GDM1 (cell line): ENCODE results near the gene SYT12.

Source experiments
- DNase-seq: peaks from one replicate; lab custom pipeline; 2025; lab: John Stamatoyannopoulos, UW

The SYT12 gene

DNA sequence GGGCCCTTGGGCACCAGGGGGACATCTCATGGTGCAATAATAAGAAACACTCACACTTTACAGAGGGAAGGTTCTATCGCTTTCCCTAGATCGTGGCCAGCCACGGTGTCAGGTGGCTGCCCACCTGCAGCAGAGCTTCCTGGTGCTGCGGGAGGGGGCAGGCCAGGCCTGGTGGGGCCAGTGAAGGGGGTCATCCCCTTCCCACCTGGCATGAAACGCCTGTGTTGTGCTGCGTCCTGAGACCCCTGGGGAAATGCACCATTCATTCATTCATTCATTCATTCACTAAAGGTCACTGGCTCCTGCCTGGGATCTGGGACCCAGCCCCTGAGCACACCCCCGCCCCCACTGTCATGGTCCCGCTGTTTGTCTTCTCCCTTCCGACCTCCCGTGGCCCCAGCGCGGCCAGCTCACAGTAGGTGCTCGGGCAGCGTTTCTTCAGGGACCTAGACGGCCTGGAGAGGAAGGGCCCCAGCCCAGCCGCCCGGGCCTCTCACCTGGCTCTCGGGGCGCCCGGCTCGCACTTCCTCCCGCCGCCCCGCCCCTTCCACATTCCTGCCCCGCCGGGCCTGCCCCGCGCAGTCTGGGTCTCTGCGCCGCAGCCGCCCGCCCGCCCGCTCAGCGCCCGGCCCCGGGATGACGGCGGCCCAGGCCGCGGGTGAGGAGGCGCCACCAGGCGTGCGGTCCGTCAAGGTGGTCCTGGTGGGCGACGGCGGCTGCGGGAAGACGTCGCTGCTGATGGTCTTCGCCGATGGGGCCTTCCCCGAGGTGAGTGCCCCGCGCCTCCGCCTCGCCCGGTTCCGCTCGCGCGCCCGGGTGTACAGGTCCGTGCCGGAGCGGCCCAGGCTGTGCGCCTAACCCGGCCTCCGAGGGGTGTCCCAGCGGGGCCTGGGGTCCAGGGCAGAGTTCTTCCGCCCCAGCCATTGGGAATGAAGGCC, 33.6 kb downstream of the SYT12 start, which contains the start of gene RHOD:
TSS of gene RHOD (plus strand) at position 581 of the 938 bp plus-strand sequence. CDS start at position 637, 56 bp downstream.
- DNase-seq = no peak

DNA sequence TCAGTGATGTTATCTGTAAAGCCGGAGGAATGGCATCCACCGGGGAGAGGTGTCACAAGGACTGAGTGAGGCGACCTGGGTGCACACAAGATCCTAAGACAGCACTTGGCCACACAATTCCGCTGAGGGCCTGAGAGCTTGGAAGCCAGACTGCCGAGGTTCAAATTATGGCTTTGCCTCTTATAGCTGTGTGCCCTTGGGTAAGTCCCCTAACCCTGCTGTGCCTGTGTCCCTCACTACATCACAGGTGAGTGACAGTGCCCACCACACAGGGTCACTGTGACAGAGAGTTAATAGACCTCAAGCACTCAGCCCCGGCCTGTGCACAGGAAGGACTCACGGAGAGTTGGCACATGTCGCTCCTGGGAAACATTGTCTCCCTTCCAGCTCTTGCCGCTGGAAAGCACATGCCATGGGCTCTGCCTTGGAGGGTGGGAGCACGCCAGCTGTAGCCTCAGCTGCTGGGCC, 34.3 kb downstream of the SYT12 start:
- no peak for DNase-seq

DNA sequence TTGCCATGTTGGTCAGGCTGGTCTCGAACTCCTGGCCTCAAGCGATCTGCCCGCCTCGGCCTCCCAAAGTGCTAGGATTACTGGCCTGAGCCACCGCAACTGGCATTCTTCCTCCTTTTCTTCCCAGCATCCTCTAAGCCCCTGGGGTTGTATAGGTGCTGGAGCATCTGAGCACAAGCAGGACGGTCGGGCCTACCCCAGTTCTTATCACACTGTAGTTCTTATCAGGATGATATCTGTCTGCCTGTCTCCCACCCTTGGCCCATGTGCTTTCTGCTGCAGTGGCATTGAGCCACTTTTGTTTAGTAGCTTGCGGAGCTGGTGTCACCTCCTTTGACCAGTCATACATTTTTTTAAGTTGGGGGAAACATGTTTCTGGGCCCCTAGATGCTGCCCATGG, 35.6 kb downstream of the SYT12 start:
- no peak for DNase-seq

DNA sequence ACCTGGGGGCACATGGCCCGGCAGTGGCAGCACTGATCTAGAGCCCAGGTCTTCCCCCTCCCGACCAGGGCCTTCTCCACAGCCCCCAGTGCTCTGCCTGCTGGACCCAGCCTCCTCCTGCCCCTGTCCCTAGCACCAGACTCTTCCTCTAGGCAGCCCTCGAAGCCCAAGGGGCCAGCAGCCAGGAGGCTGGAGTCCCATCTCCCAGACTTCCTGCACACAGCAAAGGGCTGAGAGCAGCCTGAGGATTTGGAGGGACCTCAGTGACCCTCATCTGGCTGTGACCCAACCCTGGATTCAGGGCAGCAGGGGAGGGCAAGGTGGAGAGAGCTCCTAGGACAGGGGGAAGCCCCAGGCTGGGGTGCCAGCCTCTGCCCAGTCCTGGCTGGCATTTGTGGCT, 36.7 kb downstream of the SYT12 start:
- DNase-seq = no peak

DNA sequence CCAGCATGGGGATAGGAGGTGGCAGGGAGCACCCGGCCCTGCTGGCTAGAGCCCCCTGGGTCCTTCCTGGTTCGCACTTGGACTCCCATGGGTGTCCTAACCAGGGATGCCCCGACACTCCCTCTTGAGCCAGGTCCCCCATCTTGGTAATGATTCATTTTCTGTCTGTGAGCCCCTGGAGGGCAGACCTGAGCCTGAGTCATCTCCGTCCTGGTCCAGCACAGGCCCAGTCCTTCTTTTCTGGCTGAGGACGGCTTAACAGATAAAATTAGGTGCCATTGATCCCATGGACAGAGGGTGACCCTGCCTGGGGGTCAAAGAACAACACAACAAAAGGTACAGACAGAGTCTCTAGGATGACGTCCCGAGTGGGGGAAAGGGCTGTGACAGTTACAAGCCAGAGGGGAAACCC, 37.2 kb downstream of the SYT12 start:
- DNase-seq = no peak

DNA sequence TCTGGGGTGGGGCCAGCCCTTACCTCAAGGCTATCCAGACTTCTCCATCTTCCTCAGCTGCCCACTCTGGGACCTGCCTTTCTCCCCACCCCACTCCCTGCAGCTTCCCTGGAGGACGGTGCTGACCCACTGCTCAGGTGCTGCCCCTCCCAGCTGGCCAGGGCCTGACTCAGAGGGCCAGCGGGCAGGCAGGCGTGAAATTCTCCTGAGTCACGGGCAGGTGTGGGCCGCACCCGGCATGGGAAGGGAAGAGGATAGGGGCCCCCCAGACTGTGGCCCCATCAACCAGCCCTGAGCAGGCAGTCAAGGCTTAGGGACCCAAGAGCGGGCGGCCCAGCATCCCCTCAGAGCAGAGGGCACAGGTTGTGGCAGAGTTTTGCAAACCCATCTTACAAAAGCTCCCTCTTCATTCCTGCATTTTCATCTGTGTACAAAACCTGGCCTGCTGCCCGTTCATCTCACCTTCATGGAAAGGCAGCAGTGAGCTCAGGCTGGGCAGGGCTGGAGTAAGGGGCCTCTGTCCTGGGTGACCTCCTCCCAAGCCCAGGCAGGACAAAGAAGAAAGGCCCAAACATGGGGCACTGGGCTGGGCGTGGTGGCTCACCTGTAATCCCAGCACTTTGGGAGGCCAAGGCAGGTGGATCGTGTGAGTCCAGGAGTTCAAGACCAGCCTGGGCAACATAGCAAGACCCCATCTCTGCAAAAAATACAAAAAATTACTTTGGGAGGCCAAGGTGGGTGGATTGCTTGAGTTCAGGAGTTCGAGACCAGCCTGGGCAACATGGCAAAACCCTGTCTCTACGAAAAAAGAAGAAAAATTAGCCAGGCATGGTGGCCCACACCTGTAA, 39.8 kb downstream of the SYT12 start:
- no peak for DNase-seq

DNA sequence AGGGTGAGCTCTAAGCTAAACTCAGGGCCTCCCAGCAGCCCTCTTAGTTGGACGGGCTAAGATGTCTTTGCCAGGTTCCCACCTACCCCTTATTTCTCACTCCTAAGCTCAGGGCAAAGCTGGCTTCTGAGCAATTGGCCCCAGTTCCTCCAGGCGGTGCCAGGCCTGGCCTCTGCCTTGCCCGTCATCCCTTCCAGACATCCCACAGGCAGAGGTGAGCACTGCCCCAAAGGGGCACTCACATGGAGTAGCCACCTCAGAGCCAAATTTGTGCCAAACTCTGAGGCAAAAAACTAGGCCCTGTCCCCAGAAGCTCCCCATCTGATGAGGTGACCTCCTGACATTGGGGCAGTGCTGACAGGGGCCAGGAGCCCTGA, 43.4 kb downstream of the SYT12 start:
- no peak for DNase-seq

DNA sequence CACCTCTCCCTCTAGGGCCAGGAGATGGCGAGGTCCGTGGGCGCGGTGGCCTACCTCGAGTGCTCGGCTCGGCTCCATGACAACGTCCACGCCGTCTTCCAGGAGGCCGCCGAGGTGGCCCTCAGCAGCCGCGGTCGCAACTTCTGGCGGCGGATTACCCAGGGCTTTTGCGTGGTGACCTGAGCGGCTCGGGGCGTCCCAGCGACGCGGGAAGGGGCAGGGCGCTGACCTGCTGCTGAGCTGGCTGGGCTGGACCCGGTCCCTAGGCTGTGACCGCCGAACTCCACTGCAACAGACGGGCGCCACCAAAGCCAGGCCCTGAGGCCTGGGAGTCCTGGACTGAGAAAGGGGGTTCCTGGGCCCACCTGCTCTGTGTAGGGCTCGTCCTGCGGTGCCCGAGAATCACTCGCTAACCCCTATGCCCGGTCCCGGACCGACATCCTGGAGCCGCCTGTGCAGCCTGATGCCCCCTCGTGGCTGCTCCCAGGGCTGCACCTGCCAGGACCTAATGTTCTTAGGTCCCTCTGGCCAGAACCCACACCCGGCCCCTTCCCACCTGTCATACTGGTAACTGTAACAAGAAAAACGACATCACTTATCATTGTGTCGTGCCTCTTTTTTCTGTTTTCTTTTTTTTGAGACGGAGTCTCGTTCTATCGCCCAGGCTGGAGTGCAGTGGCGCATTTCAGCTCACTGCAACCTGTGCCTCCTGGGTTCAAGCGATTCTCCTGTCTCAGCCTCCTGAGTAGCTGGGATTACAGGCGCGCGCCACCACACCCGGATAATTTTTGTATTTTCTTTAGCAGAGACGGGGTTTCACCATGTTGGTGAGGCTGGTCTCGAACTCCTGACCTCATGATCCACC, 48.7 kb downstream of the SYT12 start:
- peak; percentile 28 for DNase-seq

DNA sequence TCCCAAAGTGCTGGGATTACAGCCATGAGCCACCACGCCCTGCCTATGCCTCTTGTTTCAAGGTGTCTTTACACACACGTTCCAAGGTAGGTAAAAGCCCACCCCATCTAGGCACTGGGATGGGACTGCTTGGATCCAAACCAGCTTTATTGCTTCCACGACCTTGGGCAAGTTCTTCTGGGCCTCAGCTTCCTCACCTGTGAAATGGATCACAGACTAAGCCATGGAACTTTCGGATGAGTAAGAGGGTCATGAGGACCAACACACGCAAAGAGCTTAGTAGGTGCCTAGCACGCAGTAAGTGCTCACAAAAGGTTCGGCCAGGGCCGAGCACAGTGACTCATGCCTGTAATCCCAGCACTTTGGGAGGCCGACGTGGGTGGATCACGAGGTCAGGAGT, 49.4 kb downstream of the SYT12 start:
- DNase-seq = no peak

DNA sequence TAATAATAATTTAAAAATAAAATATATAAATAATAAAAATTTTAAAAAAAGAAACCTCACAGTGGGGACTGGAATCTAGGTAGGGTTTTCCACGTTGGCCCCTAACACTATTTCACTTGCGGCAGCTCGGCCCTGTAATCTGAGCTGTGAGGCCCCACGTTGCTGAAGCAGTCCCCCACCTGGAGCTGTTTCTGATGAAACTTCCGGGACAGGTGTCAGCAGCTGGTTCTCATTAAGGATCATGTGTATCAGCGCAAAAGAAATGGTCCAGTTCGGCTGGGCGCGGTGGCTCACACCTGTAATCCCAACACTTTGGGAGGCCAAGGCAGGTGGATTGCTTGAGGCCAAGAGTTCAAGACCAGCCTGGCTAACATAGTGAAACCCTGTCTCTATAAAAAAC, 51.0 kb downstream of the SYT12 start:
- no peak for DNase-seq

DNA sequence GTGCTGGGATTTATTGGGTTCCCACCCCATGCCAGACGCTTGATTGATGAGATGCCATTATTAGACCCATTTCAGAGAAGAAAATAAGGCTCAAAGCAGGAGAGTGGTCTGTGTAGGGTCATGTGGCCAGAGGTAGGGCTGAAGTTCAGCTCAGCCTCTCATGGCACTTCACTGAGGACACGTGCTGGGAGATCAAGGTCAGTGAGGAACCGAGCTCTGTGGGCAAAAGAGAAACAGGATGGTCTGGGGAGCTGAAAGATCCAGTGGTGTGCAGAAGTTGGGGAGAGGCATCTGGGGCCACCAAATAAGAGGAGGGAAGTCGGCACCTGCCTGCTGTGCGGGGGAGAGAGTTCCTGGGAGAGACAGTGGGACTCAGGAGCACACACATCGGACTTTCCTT, 53.3 kb downstream of the SYT12 start:
- DNase-seq = no peak

DNA sequence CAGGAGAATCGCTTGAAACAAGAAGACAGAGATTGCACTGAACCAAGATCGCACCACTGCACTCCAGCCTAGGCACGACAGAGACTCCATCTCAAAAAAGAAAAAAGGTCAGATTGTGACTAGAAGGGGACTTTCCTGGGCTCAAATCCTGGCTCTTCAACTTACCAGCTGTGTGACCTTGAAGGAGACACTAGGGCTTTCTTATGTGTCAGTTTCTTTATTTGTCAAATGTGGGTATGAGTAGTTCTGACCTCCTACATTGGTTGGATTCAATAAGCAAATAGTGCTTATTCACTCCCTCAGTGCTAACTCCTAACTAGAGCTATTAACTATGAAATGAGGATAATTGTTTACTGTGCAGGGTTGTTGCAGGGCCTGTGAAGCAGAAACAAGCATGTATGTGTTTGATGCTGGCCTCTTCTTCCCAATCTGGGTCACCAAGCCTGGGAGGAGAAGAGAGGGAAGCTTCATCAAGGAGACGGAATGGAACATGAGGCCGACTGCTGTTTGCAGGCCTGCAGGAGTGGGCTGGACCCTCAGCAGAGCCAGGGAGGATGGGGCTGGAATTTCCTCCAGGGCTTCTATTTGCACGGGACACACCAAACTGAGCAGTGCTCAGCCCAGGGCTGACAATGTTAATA, 56.3 kb downstream of the SYT12 start:
- DNase-seq = no peak

DNA sequence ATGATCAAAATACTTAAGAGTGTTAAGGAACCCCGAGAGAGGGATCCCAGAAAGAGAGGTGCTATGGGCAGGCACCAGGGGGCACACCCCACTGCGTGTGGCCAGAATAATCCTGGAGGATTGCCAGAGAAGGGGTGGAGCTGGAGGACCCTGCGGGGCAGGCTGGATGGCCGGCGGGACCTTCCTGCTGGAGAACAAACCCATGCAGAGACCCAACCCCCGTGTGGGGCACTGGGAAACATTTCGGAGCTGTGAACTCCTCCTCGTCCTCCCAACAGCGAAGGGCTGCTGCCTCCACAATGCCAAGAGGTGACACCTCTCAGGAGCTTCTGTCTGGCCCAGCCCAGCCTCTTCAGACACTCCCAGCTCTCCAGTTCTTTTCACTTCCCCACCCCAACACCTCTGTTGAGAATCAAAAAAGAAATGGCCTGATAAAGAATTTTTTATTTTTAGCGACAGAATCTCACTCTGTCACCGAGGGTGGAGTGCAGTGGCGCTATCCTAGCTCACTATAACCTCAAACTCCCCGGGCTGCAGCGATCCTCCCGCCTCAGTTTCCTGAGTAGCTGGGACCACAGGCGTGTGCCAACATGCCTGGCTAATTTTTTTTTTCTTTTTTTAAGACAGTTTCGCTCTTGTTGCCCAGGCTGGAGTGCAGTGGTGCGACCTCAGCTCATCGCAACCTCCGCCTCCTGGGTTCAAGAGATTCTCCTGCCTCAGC, 59.3 kb downstream of the SYT12 start:
- DNase-seq = no peak

DNA sequence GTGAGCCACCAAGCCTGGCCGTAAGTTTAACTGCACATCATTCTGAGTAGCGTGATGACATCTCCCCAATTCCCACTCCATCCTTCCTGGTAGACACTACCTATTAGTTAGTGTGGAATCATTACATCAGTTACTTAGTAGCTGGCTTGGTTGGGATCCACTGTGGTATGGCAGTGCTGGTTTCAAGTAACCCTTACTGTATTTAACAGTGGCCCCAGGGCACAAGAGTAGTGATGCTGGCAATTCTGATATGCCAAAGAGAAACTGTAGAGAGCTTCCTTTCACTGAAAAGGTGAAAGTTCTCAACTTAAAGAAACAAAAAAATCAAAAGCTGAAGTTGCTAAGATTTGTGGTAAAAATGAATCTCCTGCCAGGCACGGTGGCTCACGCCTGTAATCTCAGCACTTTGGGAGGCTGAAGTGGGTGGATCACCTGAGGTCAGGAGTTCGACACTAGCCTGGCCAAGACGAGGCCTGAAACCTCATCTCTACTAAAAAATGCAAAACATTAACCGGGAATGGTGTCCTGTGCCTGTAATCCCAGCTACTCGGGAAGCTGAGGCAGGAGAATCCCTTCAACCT, 60.9 kb downstream of the SYT12 start:
- DNase-seq = no peak

DNA sequence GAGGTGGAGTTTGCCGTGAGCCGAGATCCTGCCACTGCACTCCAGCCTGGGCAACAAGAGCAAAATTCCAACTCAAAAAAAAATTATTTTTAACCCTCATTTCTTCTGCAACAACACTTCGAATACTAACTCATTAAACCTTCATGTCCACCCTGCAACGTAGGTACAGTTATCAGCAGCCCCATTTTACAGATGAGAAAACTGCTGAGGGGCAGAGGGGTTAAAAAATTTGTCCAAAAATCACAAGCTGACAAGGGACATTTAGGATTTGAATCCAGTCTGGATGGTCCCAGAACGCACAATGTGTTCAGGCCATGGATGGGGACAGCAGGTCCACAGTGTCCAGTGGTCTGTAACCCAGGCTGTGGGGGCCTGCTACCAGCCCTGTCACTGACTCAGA, 62.7 kb downstream of the SYT12 start:
- no peak for DNase-seq

DNA sequence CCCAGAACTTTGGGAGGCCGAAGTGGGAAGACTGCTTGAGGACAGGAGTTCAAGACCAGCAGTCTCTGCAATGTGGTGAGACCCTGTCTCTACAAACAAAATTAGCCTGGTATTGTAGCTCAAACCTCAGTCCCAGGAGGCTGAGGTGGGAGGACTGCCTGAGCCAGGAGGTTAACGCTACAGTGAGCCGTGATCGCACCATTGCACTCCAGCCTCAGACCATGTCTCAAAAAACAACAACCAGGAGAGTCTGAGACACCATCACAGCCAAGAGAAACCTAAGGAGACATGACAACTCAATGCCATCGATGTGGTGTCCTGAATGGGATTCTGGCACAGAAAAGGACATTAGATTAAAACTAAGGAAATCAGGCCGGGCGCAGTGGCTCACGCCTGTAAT, 67.8 kb downstream of the SYT12 start:
- DNase-seq = no peak

DNA sequence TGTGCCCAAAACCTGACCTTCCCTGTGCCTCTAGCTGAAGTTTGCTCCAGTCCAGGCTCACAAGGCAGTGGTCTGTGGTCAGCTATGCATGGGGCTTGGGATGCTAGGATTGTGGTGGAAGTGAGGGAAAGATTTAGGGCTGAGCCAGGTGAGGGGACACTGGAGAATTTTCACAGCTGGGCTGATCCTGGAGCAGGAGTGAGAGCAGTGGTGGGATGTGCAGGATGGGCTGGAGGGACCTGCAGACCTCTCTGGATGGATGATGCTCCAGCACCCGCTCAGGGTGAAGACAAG, 72.2 kb downstream of the SYT12 start:
- DNase-seq = no peak

DNA sequence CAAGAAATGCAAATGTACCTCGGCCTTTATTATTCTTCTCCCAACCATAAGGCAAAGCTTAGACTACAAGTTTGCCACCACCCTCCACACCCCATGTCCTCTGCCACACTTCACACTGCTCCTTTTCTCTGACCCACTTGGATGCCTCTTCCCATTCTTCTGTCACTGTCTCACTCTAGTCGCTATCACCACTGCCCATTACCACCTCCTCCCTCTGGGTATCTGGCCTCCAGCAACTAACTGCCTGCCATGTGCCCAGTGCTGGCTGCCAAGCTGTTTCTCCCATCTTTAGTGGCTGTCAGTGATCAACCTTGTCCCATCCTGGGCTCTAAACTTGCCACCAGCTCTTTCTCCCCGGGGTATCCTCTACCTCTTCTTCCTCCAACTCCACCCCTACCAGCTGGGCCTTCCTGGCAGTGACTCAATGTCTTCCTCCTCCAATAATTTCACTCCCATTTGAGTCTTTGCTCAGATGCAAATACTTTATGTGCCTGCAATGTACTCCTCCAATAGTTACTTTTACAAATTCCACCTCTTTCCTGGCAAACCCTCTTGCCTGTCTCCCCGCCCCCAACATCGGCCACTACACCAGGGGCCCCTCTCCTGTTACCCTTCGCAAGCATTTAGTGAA, 76.0 kb downstream of the SYT12 start:
- no peak for DNase-seq

DNA sequence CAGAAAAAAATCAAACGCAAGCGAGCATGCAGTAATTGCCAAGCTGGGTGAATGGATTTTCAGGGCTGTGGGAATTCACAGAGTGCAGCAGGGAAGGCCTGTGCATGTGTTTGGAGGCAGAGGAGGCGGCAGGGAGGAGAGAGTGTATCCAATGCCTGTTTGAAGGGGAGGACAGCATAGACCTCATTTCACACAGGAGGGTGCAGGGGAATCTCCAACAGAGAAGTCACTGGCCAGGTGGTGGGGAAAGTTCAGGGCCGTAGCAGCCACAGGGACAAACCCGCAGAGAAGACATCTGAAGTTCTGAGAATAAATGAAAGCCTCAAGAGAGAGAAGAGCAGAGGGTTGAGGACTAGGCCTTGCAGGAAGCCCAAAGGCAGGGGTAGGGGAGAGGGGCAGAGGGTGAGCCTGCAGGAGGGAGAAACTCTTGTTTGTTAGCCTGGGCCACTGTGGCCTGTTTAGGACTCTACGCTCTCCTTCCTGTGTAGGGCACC, 76.9 kb downstream of the SYT12 start:
- no peak for DNase-seq
